DMS153 treated with DMSO at 0.1 percent for 48 hours (cell line): ENCODE data around the gene TMX1.

Source experiments
- DNase-seq: peaks from one replicate; lab custom pipeline; 2025; ENCODE audit not compliant: unreplicated experiment; lab: John Stamatoyannopoulos, UW

TMX1 gene

GRCh38 chr14:51293149-51293911 is 53.3 kb downstream of the TMX1 start:
- DNase-seq = no peak

GRCh38 chr14:51293912-51294389 is 53.9 kb downstream of the TMX1 start:
- DNase-seq = no peak

GRCh38 chr14:51294951-51295525 is 55.0 kb downstream of the TMX1 start:
- DNase-seq = no peak

- no peak for DNase-seq
These were observed 55.7 kb downstream of the TMX1 start for GRCh38 chr14:51295646-51296263.

- DNase-seq = no peak
These were observed 57.0 kb downstream of the TMX1 start for GRCh38 chr14:51297066-51297465.

- DNase-seq = no peak
These were observed 58.8 kb downstream of the TMX1 start for GRCh38 chr14:51298895-51299294.

- peak; percentile 10 for DNase-seq
These were observed 62.4 kb downstream of the TMX1 start for GRCh38 chr14:51302295-51303030.

- no peak for DNase-seq
These were observed 64.4 kb downstream of the TMX1 start for GRCh38 chr14:51304438-51304837.

GRCh38 chr14:51304941-51305340 is 64.9 kb downstream of the TMX1 start:
- no peak for DNase-seq

- no peak for DNase-seq
These were observed 65.7 kb downstream of the TMX1 start for GRCh38 chr14:51305751-51306150.
